Measurements from ENCODE around the gene PBX3. TPM values are rescaled to one million over a fixed set of nuclear protein-coding genes. Genes with fewer than 3 reads are reported as not detected.

Gene PBX3
- total RNA-seq, 1 experiment from 2014 or later: 46.0 TPM

- Histone ChIP-seq H2AK5ac (ENCODE audit: insufficient read length, low read length) (no peak overlapping the region), H3K9me3 (ENCODE audit: control insufficient read depth, low read depth, low read length) (no peaks in the 10 kb centered on the region), H2BK120ac (ENCODE audit: low read depth, low read length, poor library complexity, severe bottlenecking) (no peak overlapping the region), H4K91ac (ENCODE audit: insufficient read length, low read depth, low read length) (no peak overlapping the region), H3K23ac (ENCODE audit: insufficient read length, low read depth, low read length) (no peak overlapping the region), H3K9ac (ENCODE audit: extremely low read depth, insufficient read length, low read length) (no peak overlapping the region), H3K27ac (ENCODE audit: insufficient read length, low read depth, low read length) (no peak overlapping the region), H3K4me2 (ENCODE audit: insufficient read depth, insufficient read length, low read length) (no peak overlapping the region), H3K79me1 (ENCODE audit: insufficient read depth, low read depth, low read length, poor library complexity, severe bottlenecking) (peaks cover 4% of the 10 kb centered on the region), H3K14ac (ENCODE audit: insufficient read depth, low read length) (no peak overlapping the region), H3K27me3 (ENCODE audit: insufficient read depth, low read length) (no peaks in the 10 kb centered on the region), H2BK20ac (ENCODE audit: low read depth, low read length, poor library complexity, severe bottlenecking) (no peak overlapping the region), H2BK15ac (ENCODE audit: low read depth, low read length) (no peak overlapping the region), H3T11ph (ENCODE audit: low read length) (no peak overlapping the region), H2BK12ac (ENCODE audit: insufficient read length, low read depth, low read length) (no peak overlapping the region), H3K4ac (ENCODE audit: low read depth, low read length) (no peak overlapping the region), H2BK5ac (ENCODE audit: insufficient read length, low read length) (no peak overlapping the region), H3K56ac (ENCODE audit: insufficient read length, low read depth, low read length) (no peak overlapping the region), H3K4me1 (ENCODE audit: insufficient read depth, low read length) (no peaks in the 10 kb centered on the region; the same call in 1 of the 2 replicates), H2AFZ (ENCODE audit: low read length) (no peak overlapping the region), H3K79me2 (ENCODE audit: insufficient read depth, low read length) (peaks cover 2% of the 10 kb centered on the region; the same call in 1 of the 2 replicates), H4K8ac (replicated peaks; ENCODE audit: insufficient read length, low read depth, low read length) (no peak overlapping the region), H4K20me1 (ENCODE audit: control insufficient read depth, insufficient read depth, insufficient read length) (no peaks in the 10 kb centered on the region), H4K5ac (ENCODE audit: insufficient read length, low read depth, low read length) (no peak overlapping the region), H3K23me2 (ENCODE audit: insufficient read length, low read depth, low read length, poor library complexity, severe bottlenecking) (no peaks in the 10 kb centered on the region), H3K18ac (ENCODE audit: insufficient read length, low read depth, low read length) (no peak overlapping the region)
- H3K27me3 Mint-ChIP-seq (ENCODE audit: low read depth): no peaks in the 10 kb centered on the region
- H3K36me3 Mint-ChIP-seq (ENCODE audit: insufficient read depth in 1 of 3, low read depth in 3 of 3): no peaks in the 10 kb centered on the region; a peak in 1 of 7 replicates
- H3K27ac Mint-ChIP-seq: no peak overlapping the region
- H3K4me3 Mint-ChIP-seq: no peak overlapping the region
- TF ChIP-seq CTCF (conservative IDR thresholded peaks at IDR 0.05): no peak
- DNase-seq: no peak
- H3K4me1 Mint-ChIP-seq: peaks cover 10 to 21% of the 10 kb centered on the region in 2 experiments; a peak in 3 of 4 replicates
- no peaks in the 10 kb centered on the region for H3K9me3 Mint-ChIP-seq
- no CpG with 5 or more reads among the region's 6 CpGs for WGBS (ENCODE audit: extremely low coverage, insufficient read length, low lambda C conversion rate)
Measured at GRCh38 chr9:125812403-125812802, 65.2 kb downstream of the PBX3 start.
